Measurements from ENCODE around the gene ARSG. TPM values are rescaled to one million over a fixed set of nuclear protein-coding genes. Genes with fewer than 3 reads are reported as not detected.

ARSG gene
- total and polyA plus RNA-seq, 2 of the 4 experiments (the other 2 are of a cell fraction), result 2.9 to 3.0 TPM

DNA sequence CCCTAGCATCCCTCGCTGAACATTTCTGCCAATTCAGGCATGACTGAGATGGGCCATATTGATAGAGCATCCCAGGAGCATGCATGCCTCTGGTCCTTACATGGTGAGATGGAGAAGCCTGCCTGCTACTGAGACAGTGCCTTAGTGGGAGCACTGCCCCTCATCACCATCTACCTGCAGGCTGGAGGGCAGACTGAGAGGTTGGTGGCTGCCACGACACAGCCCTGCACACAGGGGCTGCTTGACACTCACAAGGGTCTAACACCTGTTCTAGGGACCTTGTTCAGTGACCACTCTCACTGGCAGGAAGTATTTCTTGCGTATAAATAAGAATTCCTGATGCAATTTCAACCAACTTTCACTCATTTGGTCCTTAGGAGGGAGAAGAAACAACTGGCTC is 132.0 kb downstream of the ARSG start:
- H3K23ac ChIP-seq (ENCODE audit: low read depth, low read length), result no peak overlapping the region

More for the DNA sequence above, 132.0 kb downstream of the ARSG start:
- H2AFZ ChIP-seq (replicated peaks; ENCODE audit: low read length, poor library complexity), result no peak overlapping the region
- peaks cover 60% of the 10 kb centered on the region for H3K36me3 ChIP-seq (ENCODE audit: control insufficient read depth, insufficient read depth, low read length)
- H3K79me1 ChIP-seq (ENCODE audit: low read depth in 1 of 2, low read length in 2 of 2), result no peaks in the 10 kb centered on the region
- H3K27me3 ChIP-seq (ENCODE audit: control insufficient read depth, insufficient read depth, low read length), result no peaks in the 10 kb centered on the region
- no peaks in the 10 kb centered on the region; the same call in 1 of the 2 replicates for H3K9me1 ChIP-seq (ENCODE audit: insufficient read depth, low read length)
- ATAC-seq (ENCODE audit: low read depth) (no peak), DNase-seq (no peak)
- no peak overlapping the region for H2AK5ac ChIP-seq (ENCODE audit: low read depth, low read length)
- H4K91ac ChIP-seq (ENCODE audit: insufficient read depth, low read depth, low read length), result no peak overlapping the region
- ChIA-PET POLR2A (ENCODE audit: unreplicated experiment) (no interaction called here), CTCF (no interaction called here)
- H3K56ac ChIP-seq (ENCODE audit: extremely low read depth, insufficient read depth, low read length), result no peak overlapping the region
- H4K20me1 ChIP-seq (ENCODE audit: insufficient read depth, low read length), result no peaks in the 10 kb centered on the region
- H4K8ac ChIP-seq (ENCODE audit: low read depth in 2 of 2, low read length in 2 of 2), result no peak overlapping the region
- intact Hi-C loops (cut with micrococcal nuclease), result no loop called here
- no peak overlapping the region for H3K27ac ChIP-seq (ENCODE audit: insufficient read depth, low read length)
- no peak overlapping the region for H3K9ac ChIP-seq (ENCODE audit: low read depth, low read length)
- H2BK20ac ChIP-seq (ENCODE audit: low read depth, low read length), result no peak overlapping the region
- H2AK9ac ChIP-seq (replicated peaks; ENCODE audit: low read depth, low read length, poor library complexity), result no peak overlapping the region
- H3K4me3 ChIP-seq (ENCODE audit: insufficient read depth, low read depth, low read length), result no peak overlapping the region
- TF ChIP-seq USF2 (IDR thresholded peaks at IDR 0.05; ENCODE audit: low read depth, low read length) (no peak), SMC3 (IDR thresholded peaks at IDR 0.05; ENCODE audit: low read depth, low read length) (no peak), RCOR1 (IDR thresholded peaks at IDR 0.05; ENCODE audit: insufficient replicate concordance, low read length) (no peak), FOS (IDR thresholded peaks at IDR 0.05; ENCODE audit: low read depth, low read length) (no peak), MXI1 (IDR thresholded peaks at IDR 0.05; ENCODE audit: borderline replicate concordance, low read depth, low read length) (no peak), CHD1 (IDR thresholded peaks at IDR 0.05; ENCODE audit: low read depth, low read length) (no peak), NFE2L2 (IDR thresholded peaks at IDR 0.05; ENCODE audit: low read depth, low read length) (no peak), CTCF (conservative IDR thresholded peaks at IDR 0.05; ENCODE audit: low read depth, low read length) (no peak), CEBPB (IDR thresholded peaks at IDR 0.05; ENCODE audit: low read depth, low read length) (no peak), POLR2A (IDR thresholded peaks at IDR 0.05; ENCODE audit: low read depth, low read length) (no peak), MAFK (IDR thresholded peaks at IDR 0.05; ENCODE audit: low read depth, low read length) (no peak), RFX5 (IDR thresholded peaks at IDR 0.05; ENCODE audit: low read depth, low read length) (no peak), BHLHE40 (IDR thresholded peaks at IDR 0.05; ENCODE audit: low read depth, low read length) (no peak)
- TF ChIP-seq, protein P1, sequence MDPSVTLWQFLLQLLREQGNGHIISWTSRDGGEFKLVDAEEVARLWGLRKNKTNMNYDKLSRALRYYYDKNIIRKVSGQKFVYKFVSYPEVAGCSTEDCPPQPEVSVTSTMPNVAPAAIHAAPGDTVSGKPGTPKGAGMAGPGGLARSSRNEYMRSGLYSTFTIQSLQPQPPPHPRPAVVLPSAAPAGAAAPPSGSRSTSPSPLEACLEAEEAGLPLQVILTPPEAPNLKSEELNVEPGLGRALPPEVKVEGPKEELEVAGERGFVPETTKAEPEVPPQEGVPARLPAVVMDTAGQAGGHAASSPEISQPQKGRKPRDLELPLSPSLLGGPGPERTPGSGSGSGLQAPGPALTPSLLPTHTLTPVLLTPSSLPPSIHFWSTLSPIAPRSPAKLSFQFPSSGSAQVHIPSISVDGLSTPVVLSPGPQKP (IDR thresholded peaks at IDR 0.05; ENCODE audit: borderline replicate concordance, low read depth, low read length), result no peak
- WGBS, 2 experiments (ENCODE audit: extremely low coverage in 2 of 2, insufficient read length in 1 of 2), result no CpG with 5 or more reads among the region's 3 CpGs
- no peak overlapping the region for H4K5ac ChIP-seq (ENCODE audit: low read depth, low read length)
- no peak overlapping the region for H2BK15ac ChIP-seq (ENCODE audit: low read depth, low read length)
- no peak overlapping the region for H2BK120ac ChIP-seq (ENCODE audit: low read depth, low read length)
- H3K4me1 ChIP-seq (ENCODE audit: control insufficient read depth, insufficient read depth, low read length), result no peaks in the 10 kb centered on the region
- no TSS peak for BruUV-seq (replicated peaks)
- H3K4me2 ChIP-seq (ENCODE audit: low read depth, low read length), result no peak overlapping the region
- peaks cover 2% of the 10 kb centered on the region; the same call in 1 of the 2 replicates for H3K9me3 ChIP-seq (ENCODE audit: control insufficient read depth, insufficient read depth, low read length)
- H3K14ac ChIP-seq (replicated peaks; ENCODE audit: low read depth, low read length), result no peak overlapping the region
- H2BK5ac ChIP-seq (ENCODE audit: low read depth, low read length, poor library complexity, severe bottlenecking), result no peak overlapping the region
- H3K4ac ChIP-seq (ENCODE audit: low read depth, low read length), result no peak overlapping the region
- dilution Hi-C loops (cut with HindIII; ENCODE audit: low sequenced_read_pairs, unreplicated experiment), result no loop called here
- in situ Hi-C loops (cut with MboI; ENCODE audit: low sequenced_read_pairs), result no loop called here
- no peak overlapping the region for H3K18ac ChIP-seq (ENCODE audit: low read depth, low read length)

All from IMR-90 (cell line).